ENCODE data around the gene RFTN1. TPM values are rescaled to one million over a fixed set of nuclear protein-coding genes. Genes with fewer than 3 reads are reported as not detected.

Gene RFTN1
- total RNA-seq, 2 experiments from 2014 or later, result 55.7 to 56.4 TPM

GRCh38 chr3:16504692-16505091, 8.8 kb downstream of the RFTN1 start:
- peaks cover 59% of the 10 kb centered on the region for H3K36me3 Mint-ChIP-seq (ENCODE audit: low read depth)
- Histone ChIP-seq H3K27me3 (ENCODE audit: control insufficient read depth in 1 of 2, insufficient read depth in 2 of 2, low read length in 2 of 2) (no peaks in the 10 kb centered on the region), H3K9me3 (ENCODE audit: control insufficient read depth in 1 of 2, insufficient read depth in 1 of 2, low read length in 2 of 2) (no peaks in the 10 kb centered on the region), H3K27ac (ENCODE audit: low read depth in 1 of 2, low read length in 2 of 2) (no peak overlapping the region), H3K4me3 (ENCODE audit: low read length) (no peak overlapping the region), H3K4me1 (ENCODE audit: insufficient read depth, low read length) (peaks cover 19% of the 10 kb centered on the region), H3K36me3 (ENCODE audit: insufficient read depth, low read length) (peaks cover 22% of the 10 kb centered on the region)
- peak overlapping the region; percentile 61 for H3K27ac Mint-ChIP-seq
- intact Hi-C loops (cut with DNase I, micrococcal nuclease), result loop anchor here in 1 of 2 experiments (2.0 kb wide), 1 partner anchor 14 kb away; no protein-coding TSS in a partner anchor
- H3K4me3 Mint-ChIP-seq, result peak overlapping the region; percentile 42
- no peaks in the 10 kb centered on the region for H3K9me3 Mint-ChIP-seq
- DNase-seq, result no peak
- no peaks in the 10 kb centered on the region for H3K27me3 Mint-ChIP-seq
- peaks cover 81% of the 10 kb centered on the region for H3K4me1 Mint-ChIP-seq (ENCODE audit: low read depth)
- ChIA-PET POLR2A (interaction anchor here (1.1 to 1.2 kb wide), 2 partner anchors 9 to 28 kb away, joined by 3 to 6 read pairs; no protein-coding TSS in a partner anchor), CTCF (no interaction called here)
- TF ChIP-seq, protein P1, sequence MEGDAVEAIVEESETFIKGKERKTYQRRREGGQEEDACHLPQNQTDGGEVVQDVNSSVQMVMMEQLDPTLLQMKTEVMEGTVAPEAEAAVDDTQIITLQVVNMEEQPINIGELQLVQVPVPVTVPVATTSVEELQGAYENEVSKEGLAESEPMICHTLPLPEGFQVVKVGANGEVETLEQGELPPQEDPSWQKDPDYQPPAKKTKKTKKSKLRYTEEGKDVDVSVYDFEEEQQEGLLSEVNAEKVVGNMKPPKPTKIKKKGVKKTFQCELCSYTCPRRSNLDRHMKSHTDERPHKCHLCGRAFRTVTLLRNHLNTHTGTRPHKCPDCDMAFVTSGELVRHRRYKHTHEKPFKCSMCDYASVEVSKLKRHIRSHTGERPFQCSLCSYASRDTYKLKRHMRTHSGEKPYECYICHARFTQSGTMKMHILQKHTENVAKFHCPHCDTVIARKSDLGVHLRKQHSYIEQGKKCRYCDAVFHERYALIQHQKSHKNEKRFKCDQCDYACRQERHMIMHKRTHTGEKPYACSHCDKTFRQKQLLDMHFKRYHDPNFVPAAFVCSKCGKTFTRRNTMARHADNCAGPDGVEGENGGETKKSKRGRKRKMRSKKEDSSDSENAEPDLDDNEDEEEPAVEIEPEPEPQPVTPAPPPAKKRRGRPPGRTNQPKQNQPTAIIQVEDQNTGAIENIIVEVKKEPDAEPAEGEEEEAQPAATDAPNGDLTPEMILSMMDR (IDR thresholded peaks at IDR 0.05), result no peak
- no peak for ATAC-seq (ENCODE audit: poor library complexity)

GRCh38 chr3:16504242-16504641, 9.3 kb downstream of the RFTN1 start:
- H3K36me3 ChIP-seq (ENCODE audit: insufficient read depth, low read length), result peaks cover 22% of the 10 kb centered on the region
- DNase-seq, result peak in 2 of 14 experiments; percentile 38 to 45
- TF ChIP-seq, protein P1 (IDR thresholded peaks at IDR 0.05), result no peak
- Mint-ChIP-seq H3K27me3 (no peaks in the 10 kb centered on the region), H3K36me3 (ENCODE audit: low read depth) (peaks cover 59% of the 10 kb centered on the region), H3K9me3 (no peaks in the 10 kb centered on the region), H3K4me3 (no peak overlapping the region), H3K27ac (peak overlapping the region; percentile 61), H3K4me1 (ENCODE audit: low read depth) (peaks cover 81% of the 10 kb centered on the region)
- CTCF ChIA-PET, result no interaction called here
- intact Hi-C loops (cut with DNase I, micrococcal nuclease), result loop anchor here in 1 of 2 experiments (2.0 kb wide), 1 partner anchor 13 kb away; no protein-coding TSS in a partner anchor
- POLR2A ChIA-PET, result interaction anchor here (1.1 to 1.2 kb wide), 2 partner anchors 8 to 28 kb away, joined by 3 to 6 read pairs; no protein-coding TSS in a partner anchor
- H3K4me1 ChIP-seq (ENCODE audit: insufficient read depth, low read length), result peaks cover 16% of the 10 kb centered on the region
- no peaks in the 10 kb centered on the region for H3K27me3 ChIP-seq (ENCODE audit: control insufficient read depth in 1 of 2, insufficient read depth in 2 of 2, low read length in 2 of 2)
- peak; percentile 19 for ATAC-seq (ENCODE audit: poor library complexity)
- H3K9me3 ChIP-seq (ENCODE audit: control insufficient read depth in 1 of 2, insufficient read depth in 1 of 2, low read length in 2 of 2), result peaks cover 0 to 4% of the 10 kb centered on the region in 2 experiments
- no peak overlapping the region for H3K27ac ChIP-seq (ENCODE audit: low read depth in 1 of 2, low read length in 2 of 2)
- H3K4me3 ChIP-seq (ENCODE audit: low read length), result no peak overlapping the region

DNA sequence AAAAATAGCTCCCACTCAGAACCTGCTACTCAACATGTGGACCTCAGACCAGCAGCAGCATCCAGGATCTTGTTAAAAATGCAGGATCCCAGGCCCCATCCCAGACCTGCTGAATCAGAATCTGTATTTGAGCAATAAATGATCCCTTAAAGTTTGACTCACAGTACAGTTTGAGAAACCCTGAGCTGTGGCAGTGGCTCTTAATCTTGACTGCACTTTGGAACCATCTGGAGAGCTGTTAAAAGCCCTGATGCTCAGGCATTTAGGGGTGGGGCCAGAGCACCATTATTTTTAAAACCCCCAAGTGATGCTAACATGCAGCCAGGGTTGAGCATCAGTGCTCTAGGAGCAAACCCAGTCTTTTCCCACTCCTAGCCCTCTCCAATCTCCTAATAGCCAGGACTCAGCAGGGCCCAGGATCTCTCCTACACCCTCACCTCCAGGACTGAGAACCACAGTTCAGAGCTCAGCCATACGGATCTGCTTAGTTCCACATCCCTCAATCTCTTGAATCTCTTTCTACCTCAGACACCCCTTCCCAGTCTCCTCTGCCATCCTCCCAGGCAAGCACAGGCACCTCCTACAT, 10.2 kb downstream of the RFTN1 start:
- no peak for ATAC-seq (ENCODE audit: poor library complexity)
- H3K9me3 ChIP-seq (ENCODE audit: control insufficient read depth in 1 of 2, insufficient read depth in 1 of 2, low read length in 2 of 2), result peaks cover 0 to 6% of the 10 kb centered on the region in 2 experiments
- peaks cover 17% of the 10 kb centered on the region for H3K4me1 ChIP-seq (ENCODE audit: insufficient read depth, low read length)
- peaks cover 59% of the 10 kb centered on the region for H3K36me3 Mint-ChIP-seq (ENCODE audit: low read depth)
- no peaks in the 10 kb centered on the region for H3K9me3 Mint-ChIP-seq
- ChIA-PET CTCF (no interaction called here), POLR2A (interaction anchor here (1.0 to 1.2 kb wide), 3 partner anchors 8 to 21 kb away, joined by 3 to 4 read pairs (median 3); no protein-coding TSS in a partner anchor)
- peaks cover 81% of the 10 kb centered on the region for H3K4me1 Mint-ChIP-seq (ENCODE audit: low read depth)
- no peak for DNase-seq
- no peaks in the 10 kb centered on the region for H3K27me3 ChIP-seq (ENCODE audit: control insufficient read depth in 1 of 2, insufficient read depth in 2 of 2, low read length in 2 of 2)
- H3K27me3 Mint-ChIP-seq, result no peaks in the 10 kb centered on the region
- H3K27ac ChIP-seq (ENCODE audit: low read depth in 1 of 2, low read length in 2 of 2), result no peak overlapping the region
- no peak overlapping the region for H3K4me3 Mint-ChIP-seq
- TF ChIP-seq, protein P1 (IDR thresholded peaks at IDR 0.05), result no peak
- intact Hi-C loops (cut with DNase I, micrococcal nuclease), result no loop called here
- peaks cover 22% of the 10 kb centered on the region for H3K36me3 ChIP-seq (ENCODE audit: insufficient read depth, low read length)
- peak overlapping the region; percentile 47 for H3K27ac Mint-ChIP-seq
- H3K4me3 ChIP-seq (ENCODE audit: low read length), result no peak overlapping the region

All from CD4-positive, alpha-beta T cell (primary cell).